ENCODE results near the gene DSTYK. TPM values are rescaled to one million over a fixed set of nuclear protein-coding genes. Genes with fewer than 3 reads are reported as not detected.

Gene DSTYK
- total RNA-seq, 2 experiments from 2014 or later = 13.9 to 15.3 TPM

GRCh38 chr1:205189131-205189530 lies 22.4 kb downstream of the DSTYK start:
- no peak for DNase-seq
- Mint-ChIP-seq H3K9me3 (no peaks in the 10 kb centered on the region), H3K4me1 (ENCODE audit: low read depth) (peaks cover 74% of the 10 kb centered on the region), H3K27me3 (no peaks in the 10 kb centered on the region), H3K27ac (no peak overlapping the region), H3K4me3 (no peak overlapping the region), H3K36me3 (ENCODE audit: low read depth) (peaks cover 41% of the 10 kb centered on the region)
- Histone ChIP-seq H3K9me3 (ENCODE audit: control insufficient read depth in 1 of 2, insufficient read depth in 1 of 2, low read length in 2 of 2) (no peaks in the 10 kb centered on the region), H3K27ac (ENCODE audit: low read depth in 1 of 2, low read length in 2 of 2) (no peak overlapping the region), H3K4me1 (ENCODE audit: insufficient read depth, low read length) (peaks cover 6% of the 10 kb centered on the region), H3K36me3 (ENCODE audit: insufficient read depth, low read length) (peaks cover 22% of the 10 kb centered on the region), H3K27me3 (ENCODE audit: control insufficient read depth in 1 of 2, insufficient read depth in 2 of 2, low read length in 2 of 2) (no peaks in the 10 kb centered on the region), H3K4me3 (ENCODE audit: low read length) (no peak overlapping the region)
- ATAC-seq (ENCODE audit: poor library complexity) = no peak
- CTCF ChIA-PET = interaction anchor here (1.5 kb wide), 1 partner anchor 11 kb away, joined by 3 read pairs; no protein-coding TSS in a partner anchor
- intact Hi-C loops (cut with DNase I, micrococcal nuclease) = no loop called here
- no peak for TF ChIP-seq CTCF (IDR thresholded peaks at IDR 0.05)
- POLR2A ChIA-PET = interaction anchor here (1.2 kb wide), 1 partner anchor 40 kb away, joined by 3 read pairs; no protein-coding TSS in a partner anchor

GRCh38 chr1:205188596-205188995 lies 22.9 kb downstream of the DSTYK start:
- peaks cover 45% of the 10 kb centered on the region for H3K36me3 Mint-ChIP-seq (ENCODE audit: low read depth)
- CTCF ChIA-PET = interaction anchor here (1.5 kb wide), 1 partner anchor 11 kb away, joined by 3 read pairs; no protein-coding TSS in a partner anchor
- ATAC-seq (ENCODE audit: poor library complexity) (no peak), DNase-seq (no peak)
- Histone ChIP-seq H3K36me3 (ENCODE audit: insufficient read depth, low read length) (peaks cover 22% of the 10 kb centered on the region), H3K4me3 (ENCODE audit: low read length) (no peak overlapping the region), H3K9me3 (ENCODE audit: control insufficient read depth in 1 of 2, insufficient read depth in 1 of 2, low read length in 2 of 2) (no peaks in the 10 kb centered on the region), H3K27me3 (ENCODE audit: control insufficient read depth in 1 of 2, insufficient read depth in 2 of 2, low read length in 2 of 2) (no peaks in the 10 kb centered on the region), H3K27ac (ENCODE audit: low read depth in 1 of 2, low read length in 2 of 2) (no peak overlapping the region), H3K4me1 (ENCODE audit: insufficient read depth, low read length) (peaks cover 11% of the 10 kb centered on the region)
- POLR2A ChIA-PET = no interaction called here
- no peaks in the 10 kb centered on the region for H3K9me3 Mint-ChIP-seq
- TF ChIP-seq CTCF (IDR thresholded peaks at IDR 0.05) = no peak
- intact Hi-C loops (cut with DNase I, micrococcal nuclease) = no loop called here
- no peak overlapping the region for H3K27ac Mint-ChIP-seq
- no peaks in the 10 kb centered on the region for H3K27me3 Mint-ChIP-seq
- peaks cover 75% of the 10 kb centered on the region for H3K4me1 Mint-ChIP-seq (ENCODE audit: low read depth)
- no peak overlapping the region for H3K4me3 Mint-ChIP-seq

- Histone ChIP-seq H3K4me1 (ENCODE audit: insufficient read depth, low read length) (peaks cover 13% of the 10 kb centered on the region), H3K4me3 (ENCODE audit: low read length) (no peak overlapping the region), H3K27ac (ENCODE audit: low read depth in 1 of 2, low read length in 2 of 2) (no peak overlapping the region), H3K36me3 (ENCODE audit: insufficient read depth, low read length) (peaks cover 22% of the 10 kb centered on the region), H3K9me3 (ENCODE audit: control insufficient read depth in 1 of 2, insufficient read depth in 1 of 2, low read length in 2 of 2) (no peaks in the 10 kb centered on the region), H3K27me3 (ENCODE audit: control insufficient read depth in 1 of 2, insufficient read depth in 2 of 2, low read length in 2 of 2) (no peaks in the 10 kb centered on the region)
- H3K4me3 Mint-ChIP-seq = no peak overlapping the region
- peaks cover 76% of the 10 kb centered on the region for H3K4me1 Mint-ChIP-seq (ENCODE audit: low read depth)
- H3K36me3 Mint-ChIP-seq (ENCODE audit: low read depth) = peaks cover 46% of the 10 kb centered on the region
- TF ChIP-seq CTCF (IDR thresholded peaks at IDR 0.05) = no peak
- ChIA-PET POLR2A (no interaction called here), CTCF (interaction anchor here (1.5 kb wide), 1 partner anchor 12 kb away, joined by 3 read pairs; no protein-coding TSS in a partner anchor)
- intact Hi-C loops (cut with DNase I, micrococcal nuclease) = no loop called here
- no peaks in the 10 kb centered on the region for H3K27me3 Mint-ChIP-seq
- H3K27ac Mint-ChIP-seq = no peak overlapping the region
- DNase-seq (no peak), ATAC-seq (ENCODE audit: poor library complexity) (no peak)
- H3K9me3 Mint-ChIP-seq = no peaks in the 10 kb centered on the region
Measured at GRCh38 chr1:205188098-205188497, 23.4 kb downstream of the DSTYK start.

All from CD4-positive, alpha-beta T cell (primary cell).